ENCODE measurements around the gene NUPR2.

Gene NUPR2

GRCh38 chr7:56092789-56093531 is 23.3 kb downstream of the NUPR2 start, which contains the start of gene PHKG1:
Gene PHKG1 (minus strand): TSS chr7:56092952. CDS start chr7:56088941, 4,011 bp downstream.
- peak within 1 kb of the TSS; percentile 52 for H3K27ac ChIP-seq
- TF ChIP-seq ZFX (IDR thresholded peaks at IDR 0.05) (no peak), CTCF (conservative IDR thresholded peaks at IDR 0.05) (peak; percentile 84)

DNA sequence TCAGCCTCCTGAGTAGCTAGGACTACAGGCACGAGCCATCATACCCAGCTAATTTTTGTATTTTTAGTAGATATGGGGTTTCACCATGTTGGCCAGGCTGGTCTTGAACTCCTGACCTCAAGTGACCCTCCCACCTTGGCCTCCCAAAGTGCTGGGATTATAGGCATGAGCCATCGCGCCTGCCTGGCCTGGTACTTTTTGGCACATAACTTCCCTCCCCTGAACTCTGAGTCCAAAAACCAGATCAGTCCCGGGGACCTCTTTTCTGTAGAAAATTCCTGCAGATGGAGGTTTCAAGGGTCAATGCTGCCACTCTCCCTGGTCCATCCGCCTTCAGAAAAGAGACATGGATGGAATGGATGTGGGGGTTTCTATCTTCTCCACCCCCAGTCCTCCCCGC is 23.8 kb downstream of the NUPR2 start:
- H3K27ac ChIP-seq, result peak overlapping the region; percentile 52

DNA sequence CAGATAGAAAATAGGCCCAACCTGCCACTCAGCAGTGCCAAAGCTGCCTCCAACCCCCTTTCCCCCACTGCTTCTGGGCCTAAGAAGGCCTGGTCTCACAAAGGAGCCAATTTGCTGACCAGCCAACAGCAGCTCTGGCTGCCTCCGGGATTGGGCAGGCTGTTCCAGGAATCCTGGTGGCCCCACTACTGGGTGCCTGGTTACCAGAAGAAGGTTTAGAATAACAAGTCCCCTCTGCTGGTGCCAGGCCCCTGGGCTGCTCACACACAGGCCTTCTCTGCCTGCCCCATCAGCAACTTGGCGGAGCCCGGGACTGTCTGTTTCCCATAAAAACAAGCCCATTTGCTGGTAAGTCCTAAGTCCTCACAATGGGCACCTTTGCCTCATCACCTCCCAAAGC is 24.6 kb downstream of the NUPR2 start:
- no peak overlapping the region for H3K27ac ChIP-seq
- TF ChIP-seq CTCF (conservative IDR thresholded peaks at IDR 0.05), result no peak
- no peak for TF ChIP-seq ZFX (IDR thresholded peaks at IDR 0.05)

- no peak overlapping the region for H3K27ac ChIP-seq
- TF ChIP-seq ZFX (IDR thresholded peaks at IDR 0.05) (no peak), CTCF (conservative IDR thresholded peaks at IDR 0.05) (no peak)
Observed at GRCh38 chr7:56087445-56087844, 28.8 kb downstream of the NUPR2 start.

DNA sequence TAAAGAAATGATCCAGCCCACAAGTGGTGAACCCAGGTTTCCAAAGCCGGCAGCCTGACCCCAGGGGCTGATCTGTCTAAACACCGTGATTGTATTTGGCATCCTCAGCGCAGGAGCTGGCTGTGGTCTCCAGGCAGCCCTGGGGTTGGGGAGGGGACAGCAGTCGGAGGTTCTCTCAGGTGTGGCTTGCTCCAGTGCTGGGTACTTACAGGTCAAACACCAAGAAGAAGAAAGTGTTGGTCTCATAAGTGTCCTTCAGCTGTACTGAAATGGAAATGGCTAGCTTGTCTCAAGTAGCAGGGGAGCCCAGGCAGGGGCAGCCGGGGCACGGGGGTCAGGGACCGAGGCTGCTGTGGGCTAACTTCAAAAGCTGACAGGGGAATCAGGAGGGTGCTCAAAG is 29.5 kb downstream of the NUPR2 start:
- TF ChIP-seq CTCF (conservative IDR thresholded peaks at IDR 0.05) (no peak), ZFX (IDR thresholded peaks at IDR 0.05) (no peak)
- H3K27ac ChIP-seq, result no peak overlapping the region

DNA sequence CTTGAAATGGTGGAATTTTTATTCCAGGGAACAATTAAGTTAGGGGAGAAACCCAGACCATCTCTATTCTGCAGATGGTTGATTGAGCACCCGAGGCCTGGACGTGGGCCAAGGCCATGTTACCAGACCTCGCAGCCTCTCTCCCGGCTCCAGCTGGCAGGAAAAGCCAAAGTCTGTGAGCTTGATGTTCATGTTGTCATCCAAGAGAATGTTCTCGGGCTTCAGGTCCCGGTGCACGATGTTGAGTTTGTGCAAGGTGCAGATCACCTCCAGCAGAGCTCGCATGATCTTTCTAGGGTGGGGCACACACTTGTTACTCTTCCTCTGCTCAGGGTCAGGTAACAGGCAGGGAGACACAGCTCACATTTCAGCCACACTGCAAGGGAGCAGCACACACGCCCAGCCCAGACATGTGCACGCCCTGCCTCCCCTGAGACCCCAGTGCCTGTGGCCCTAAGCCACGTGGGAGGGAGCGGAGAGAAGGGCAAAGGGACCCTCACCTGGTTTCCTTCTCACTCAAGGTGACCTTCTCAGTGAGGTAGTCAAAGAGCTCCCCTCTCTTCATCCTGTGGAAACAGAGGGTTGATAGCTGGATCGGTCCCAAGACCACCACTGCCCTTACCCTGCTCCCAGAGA is 32.9 kb downstream of the NUPR2 start:
- no peak overlapping the region for H3K27ac ChIP-seq
- TF ChIP-seq CTCF (conservative IDR thresholded peaks at IDR 0.05), result no peak

- H3K27ac ChIP-seq, result no peak overlapping the region
- TF ChIP-seq ZFX (IDR thresholded peaks at IDR 0.05) (no peak), CTCF (conservative IDR thresholded peaks at IDR 0.05) (no peak)
Observed at GRCh38 chr7:56081626-56082340, 34.4 kb downstream of the NUPR2 start.

- peak overlapping the region; percentile 79 for H3K27ac ChIP-seq
Observed at GRCh38 chr7:56080726-56081435, 35.3 kb downstream of the NUPR2 start.
